Astrocyte of the hippocampus (primary cell): ENCODE data around the gene ATP8A2.
"Not testable (repeated sequence)": the region's sequence is repeated elsewhere in the genome, so short reads cannot be mapped to it uniquely, and the experiment has no call there.

ENCODE experiments used
- DNase-seq: peaks from one replicate; pipeline ENCODE4 v3.0.0; 2011; ENCODE audit warnings: low read depth, low spot score

The ATP8A2 gene

GRCh38 chr13:25915840-25916518, 544.2 kb downstream of the ATP8A2 start:
- DNase-seq = no peak

GRCh38 chr13:25920277-25920676, 548.5 kb downstream of the ATP8A2 start:
- DNase-seq = no peak

GRCh38 chr13:25920931-25921330, 549.2 kb downstream of the ATP8A2 start:
- no peak for DNase-seq

GRCh38 chr13:25922376-25922775, 550.6 kb downstream of the ATP8A2 start:
- no peak for DNase-seq

- DNase-seq = no peak
Measured at GRCh38 chr13:25923217-25924085, 551.7 kb downstream of the ATP8A2 start.

GRCh38 chr13:25927363-25927762, 555.6 kb downstream of the ATP8A2 start:
- DNase-seq = no peak

GRCh38 chr13:25927932-25928331, 556.2 kb downstream of the ATP8A2 start:
- no peak for DNase-seq

- no peak for DNase-seq
Measured at GRCh38 chr13:25928941-25929505, 557.2 kb downstream of the ATP8A2 start.

GRCh38 chr13:25929816-25930215, 558.0 kb downstream of the ATP8A2 start:
- no peak for DNase-seq

- no peak for DNase-seq
Measured at GRCh38 chr13:25930653-25931052, 558.9 kb downstream of the ATP8A2 start.

- peak; percentile 37 for DNase-seq
Measured at GRCh38 chr13:25932365-25932764, 560.6 kb downstream of the ATP8A2 start.

- no peak for DNase-seq
Measured at GRCh38 chr13:25933520-25933919, 561.7 kb downstream of the ATP8A2 start.

- DNase-seq = no peak
Measured at GRCh38 chr13:25934127-25934526, 562.4 kb downstream of the ATP8A2 start.

- DNase-seq = no peak
Measured at GRCh38 chr13:25939961-25940687, 568.4 kb downstream of the ATP8A2 start.

- DNase-seq = no peak
Measured at GRCh38 chr13:25943081-25943480, 571.3 kb downstream of the ATP8A2 start.

- no peak for DNase-seq
Measured at GRCh38 chr13:25943658-25944057, 571.9 kb downstream of the ATP8A2 start.

GRCh38 chr13:25945596-25945995, 573.8 kb downstream of the ATP8A2 start:
- peak; percentile 82 for DNase-seq

- DNase-seq = peak; percentile 17
Measured at GRCh38 chr13:25946321-25946720, 574.5 kb downstream of the ATP8A2 start.

GRCh38 chr13:25948910-25949309, 577.1 kb downstream of the ATP8A2 start:
- DNase-seq = no peak

- no peak for DNase-seq
Measured at GRCh38 chr13:25951831-25952230, 580.1 kb downstream of the ATP8A2 start.

GRCh38 chr13:25954080-25954479, 582.3 kb downstream of the ATP8A2 start:
- not testable (repeated sequence) for DNase-seq

- not testable (repeated sequence) for DNase-seq
Measured at GRCh38 chr13:25954943-25955342, 583.2 kb downstream of the ATP8A2 start.
